Neural progenitor cell (in vitro differentiated cells): ENCODE data around the gene TSHB. TPM values are rescaled to one million over a fixed set of nuclear protein-coding genes. Genes with fewer than 3 reads are reported as not detected.
A peak's percentile ranks its signal among the peaks of the same experiment; 100 is the strongest.

Experiments
- DNase-seq: peaks from one replicate; pipeline ENCODE4 v3.0.0-alpha.2; 2016; ENCODE audit warnings: low spot score
- H2AFZ ChIP-seq: fragments of 200-600 bp; sonication (generic); replicated peaks from 2 replicates; pipeline ENCODE4 v1.6.1; 2016; ENCODE audit warnings: antibody characterized with exemption
- H3F3A ChIP-seq: fragments of 200-600 bp; sonication (generic); 2 replicates; pipeline ENCODE4 v1.6.1; 2016; ENCODE audit warnings: antibody characterized with exemption, low read depth
- H3K27ac ChIP-seq: fragments of 200-600 bp; sonication (generic); 2 replicates; pipeline ENCODE4 v1.5.1; 2016; ENCODE audit warnings: mild to moderate bottlenecking
- H3K27me3 ChIP-seq: fragments of 200-600 bp; sonication (generic); 2 replicates; pipeline ENCODE4 v1.6.1; 2016; ENCODE audit warnings: mild to moderate bottlenecking, moderate library complexity
- H3K36me3 ChIP-seq: fragments of 200-600 bp; sonication (generic); 2 replicates; pipeline ENCODE4 v1.5.1; 2016
- H3K4me1 ChIP-seq: fragments of 200-600 bp; sonication (generic); 2 replicates; pipeline ENCODE4 v1.6.1; 2016; ENCODE audit warnings: mixed run types
- H3K4me2 ChIP-seq: fragments of 200-600 bp; sonication (generic); 2 replicates; pipeline ENCODE4 v1.6.1; 2016
- H3K4me3 ChIP-seq: fragments of 200-600 bp; sonication (generic); 2 replicates; pipeline ENCODE4 v1.5.1; 2016
- H3K79me2 ChIP-seq: fragments of 200-600 bp; sonication (generic); 2 replicates; pipeline ENCODE4 v1.6.1; 2016; ENCODE audit warnings: low read depth
- H3K9ac ChIP-seq: fragments of 200-600 bp; sonication (generic); 2 replicates; pipeline ENCODE4 v1.6.1; 2016
- H3K9me3 ChIP-seq: fragments of 200-600 bp; sonication (generic); 2 replicates; pipeline ENCODE4 v1.5.1; 2016; ENCODE audit warnings: low read depth
- H4K20me1 ChIP-seq: fragments of 200-600 bp; sonication (generic); 2 replicates; pipeline ENCODE4 v1.6.1; 2016; ENCODE audit warnings: low read depth
- H3K27ac Mint-ChIP-seq: 3 replicates; pipeline ENCODE4 v1.8.0; 2021; ENCODE audit warnings: mixed read lengths
- H3K27me3 Mint-ChIP-seq: 2 replicates; pipeline ENCODE4 v1.8.0; 2022; ENCODE audit warnings: low read depth, mild to moderate bottlenecking, inconsistent platforms, moderate library complexity, mixed read lengths; ENCODE audit not compliant: insufficient read depth
- H3K36me3 Mint-ChIP-seq: 3 replicates; pipeline ENCODE4 v1.8.0; 2021; ENCODE audit warnings: mixed read lengths
- H3K4me1 Mint-ChIP-seq: 3 replicates; pipeline ENCODE4 v1.8.0; 2021; ENCODE audit warnings: mixed read lengths
- H3K4me3 Mint-ChIP-seq: 3 replicates; pipeline ENCODE4 v1.8.0; 2021; ENCODE audit warnings: mild to moderate bottlenecking, moderate library complexity, mixed read lengths
- H3K9me3 Mint-ChIP-seq: 3 replicates; pipeline ENCODE4 v1.8.0; 2020; ENCODE audit warnings: mixed read lengths
- EZH2 ChIP-seq: fragments of 200-600 bp; sonication (generic); IDR thresholded peaks from 2 replicates; pipeline ENCODE4 v1.6.1; 2017; ENCODE audit warnings: antibody characterized with exemption, mild to moderate bottlenecking, moderate library complexity
- EZH2phosphoT487 ChIP-seq: fragments of 200-600 bp; sonication (generic); IDR thresholded peaks from 2 replicates; pipeline ENCODE4 v1.6.1; 2017; ENCODE audit warnings: antibody characterized with exemption
- total RNA-seq: library from RNA; depleted of rRNA; stranded (reverse); fragments of >200 nt; gene quantifications from 2 replicates; pipeline ENCODE4 v1.2.3, GENCODE V29; 2015; ENCODE audit warnings: low replicate concordance
- TF ChIP-seq, protein P1 (sequence below): fragments of 200-600 bp; sonication (generic); IDR thresholded peaks from 2 replicates; pipeline ENCODE4 v1.5.1; 2017; ENCODE audit warnings: antibody characterized with exemption, mild to moderate bottlenecking

Gene TSHB
- total RNA-seq, 1 donor from 2014 or later, result not detected

DNA sequence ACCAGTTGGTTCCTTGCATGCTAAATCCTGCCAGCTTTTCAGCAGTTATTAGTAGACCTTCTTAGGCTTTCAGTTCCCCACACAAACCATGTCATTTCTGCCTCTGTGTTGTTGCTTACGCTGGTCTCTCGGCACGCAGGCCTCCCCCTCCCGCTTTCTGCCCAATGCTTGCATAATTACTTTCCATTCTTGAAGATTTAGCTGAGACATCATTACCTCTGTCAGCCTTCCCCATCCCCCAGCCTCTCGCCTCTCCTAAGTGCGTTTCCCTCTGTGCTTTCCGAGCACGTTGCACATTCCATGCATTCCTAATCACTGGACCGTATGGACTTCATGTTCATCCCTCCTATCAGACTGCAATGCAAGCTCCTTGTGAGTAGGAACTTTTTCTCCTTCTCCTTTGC is 26.8 kb downstream of the TSHB start:
- Histone ChIP-seq H3K36me3 (no peaks in the 10 kb centered on the region), H4K20me1 (no peaks in the 10 kb centered on the region), H3K27ac (peak overlapping the region; percentile 31), H3K4me3 (peak overlapping the region; percentile 15), H3K9ac (no peak overlapping the region), H3K4me2 (peak overlapping the region; percentile 55), H3K9me3 (no peaks in the 10 kb centered on the region), H3K27me3 (no peaks in the 10 kb centered on the region), H3F3A (peaks cover 17% of the 10 kb centered on the region), H3K79me2 (no peaks in the 10 kb centered on the region), H2AFZ (no peak overlapping the region), H3K4me1 (peaks cover 34% of the 10 kb centered on the region)
- Mint-ChIP-seq H3K9me3 (no peaks in the 10 kb centered on the region), H3K4me3 (no peak overlapping the region), H3K36me3 (no peaks in the 10 kb centered on the region), H3K4me1 (peaks cover 6% of the 10 kb centered on the region), H3K27ac (no peak overlapping the region), H3K27me3 (no peaks in the 10 kb centered on the region)
- peak; percentile 89 for DNase-seq
- TF ChIP-seq EZH2phosphoT487, result no peak

DNA sequence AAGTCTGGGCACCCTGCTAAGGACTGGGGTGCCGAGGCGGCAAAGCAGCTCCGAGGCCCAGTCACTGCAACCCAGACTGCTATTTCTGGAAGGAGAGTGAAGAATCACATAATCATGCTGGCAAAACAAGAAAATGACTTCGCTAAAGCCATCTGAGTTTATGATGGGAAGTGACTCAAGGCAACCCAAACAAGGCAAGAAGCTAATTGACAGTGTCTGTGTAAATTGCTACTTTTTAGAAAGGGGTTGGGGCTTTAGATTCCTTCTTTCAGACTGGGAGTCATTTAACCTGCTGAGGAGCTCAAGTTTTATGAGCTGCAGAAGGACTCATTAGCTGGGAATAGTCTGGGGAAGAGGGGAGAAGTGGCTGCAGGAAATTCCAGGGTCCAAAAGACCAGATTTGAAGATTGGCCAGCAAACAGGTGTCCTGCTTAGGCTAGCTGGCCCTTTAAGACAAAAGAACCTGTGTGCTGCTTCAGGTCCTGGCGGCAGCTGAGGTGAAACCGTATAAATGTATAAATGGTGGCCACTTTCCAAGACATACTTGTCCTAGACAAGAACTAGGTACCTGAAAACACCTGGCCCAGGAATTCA is 28.1 kb downstream of the TSHB start:
- Mint-ChIP-seq H3K4me1 (peaks cover 6% of the 10 kb centered on the region), H3K27ac (no peak overlapping the region), H3K9me3 (no peaks in the 10 kb centered on the region), H3K36me3 (no peaks in the 10 kb centered on the region), H3K27me3 (no peaks in the 10 kb centered on the region), H3K4me3 (no peak overlapping the region)
- Histone ChIP-seq H4K20me1 (no peaks in the 10 kb centered on the region), H3K27me3 (no peaks in the 10 kb centered on the region), H3K9me3 (no peaks in the 10 kb centered on the region), H3K36me3 (no peaks in the 10 kb centered on the region), H3K4me3 (no peak overlapping the region), H2AFZ (no peak overlapping the region), H3K4me2 (peak overlapping the region; percentile 55), H3K27ac (peak overlapping the region; percentile 10), H3K79me2 (no peaks in the 10 kb centered on the region), H3F3A (peaks cover 17% of the 10 kb centered on the region), H3K4me1 (peaks cover 34% of the 10 kb centered on the region), H3K9ac (no peak overlapping the region)
- no peak for DNase-seq
- no peak for TF ChIP-seq EZH2phosphoT487
- TF ChIP-seq EZH2, result no peak
- TF ChIP-seq, protein P1, sequence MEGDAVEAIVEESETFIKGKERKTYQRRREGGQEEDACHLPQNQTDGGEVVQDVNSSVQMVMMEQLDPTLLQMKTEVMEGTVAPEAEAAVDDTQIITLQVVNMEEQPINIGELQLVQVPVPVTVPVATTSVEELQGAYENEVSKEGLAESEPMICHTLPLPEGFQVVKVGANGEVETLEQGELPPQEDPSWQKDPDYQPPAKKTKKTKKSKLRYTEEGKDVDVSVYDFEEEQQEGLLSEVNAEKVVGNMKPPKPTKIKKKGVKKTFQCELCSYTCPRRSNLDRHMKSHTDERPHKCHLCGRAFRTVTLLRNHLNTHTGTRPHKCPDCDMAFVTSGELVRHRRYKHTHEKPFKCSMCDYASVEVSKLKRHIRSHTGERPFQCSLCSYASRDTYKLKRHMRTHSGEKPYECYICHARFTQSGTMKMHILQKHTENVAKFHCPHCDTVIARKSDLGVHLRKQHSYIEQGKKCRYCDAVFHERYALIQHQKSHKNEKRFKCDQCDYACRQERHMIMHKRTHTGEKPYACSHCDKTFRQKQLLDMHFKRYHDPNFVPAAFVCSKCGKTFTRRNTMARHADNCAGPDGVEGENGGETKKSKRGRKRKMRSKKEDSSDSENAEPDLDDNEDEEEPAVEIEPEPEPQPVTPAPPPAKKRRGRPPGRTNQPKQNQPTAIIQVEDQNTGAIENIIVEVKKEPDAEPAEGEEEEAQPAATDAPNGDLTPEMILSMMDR, result no peak

DNA sequence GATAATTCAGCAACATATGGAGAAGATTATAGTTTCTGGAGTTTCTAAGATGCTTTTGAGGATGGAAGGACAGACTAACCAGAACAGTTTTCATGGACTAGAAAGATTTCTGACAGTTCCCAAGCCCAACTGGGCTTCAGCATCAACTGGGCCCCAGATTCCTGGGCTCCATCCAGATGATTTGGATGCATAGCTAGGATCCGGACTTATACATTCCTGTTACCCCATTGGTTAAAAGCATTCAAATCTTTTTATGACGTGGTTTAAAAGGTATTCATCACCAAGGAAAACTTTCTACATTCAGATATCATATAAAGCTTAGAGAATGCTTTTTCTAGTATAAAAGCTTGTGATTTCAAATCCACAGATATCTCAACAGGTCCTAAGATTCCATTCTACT is 29.7 kb downstream of the TSHB start:
- no peak overlapping the region for H3K27ac Mint-ChIP-seq
- no peak overlapping the region for H3K4me3 Mint-ChIP-seq
- H3K36me3 Mint-ChIP-seq, result no peaks in the 10 kb centered on the region
- Histone ChIP-seq H3K4me1 (peaks cover 34% of the 10 kb centered on the region), H3K36me3 (no peaks in the 10 kb centered on the region), H3K79me2 (no peaks in the 10 kb centered on the region), H3K4me3 (no peak overlapping the region), H3K9me3 (no peaks in the 10 kb centered on the region), H3K27me3 (no peaks in the 10 kb centered on the region), H3K4me2 (no peak overlapping the region), H3K27ac (no peak overlapping the region), H4K20me1 (no peaks in the 10 kb centered on the region), H3K9ac (no peak overlapping the region), H3F3A (peaks cover 17% of the 10 kb centered on the region), H2AFZ (no peak overlapping the region)
- TF ChIP-seq, protein P1, result no peak
- TF ChIP-seq EZH2phosphoT487, result no peak
- TF ChIP-seq EZH2, result no peak
- peaks cover 6% of the 10 kb centered on the region for H3K4me1 Mint-ChIP-seq
- peaks cover 2% of the 10 kb centered on the region for H3K27me3 Mint-ChIP-seq
- DNase-seq, result no peak
- no peaks in the 10 kb centered on the region for H3K9me3 Mint-ChIP-seq

DNA sequence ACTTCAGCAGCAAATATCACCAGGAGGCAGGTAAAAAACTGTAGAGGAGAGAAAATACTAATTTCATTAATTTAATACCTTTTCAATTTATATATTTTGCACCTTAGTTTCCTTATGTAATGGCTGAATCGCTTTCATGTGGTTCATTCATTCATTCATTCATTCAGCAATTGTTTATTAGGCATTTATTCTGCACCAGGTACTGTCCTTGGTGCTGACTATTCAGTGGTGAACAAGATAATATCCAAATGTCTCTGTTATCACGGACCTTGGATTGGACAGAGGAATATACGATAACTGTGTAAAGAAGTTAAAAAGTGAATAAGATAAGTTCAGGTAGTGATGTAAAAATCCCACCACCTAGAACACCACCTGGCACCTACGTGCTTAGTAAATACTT is 30.9 kb downstream of the TSHB start:
- Mint-ChIP-seq H3K27me3 (peaks cover 2% of the 10 kb centered on the region), H3K4me1 (peaks cover 3% of the 10 kb centered on the region), H3K36me3 (no peaks in the 10 kb centered on the region), H3K9me3 (no peaks in the 10 kb centered on the region), H3K27ac (no peak overlapping the region), H3K4me3 (no peak overlapping the region)
- no peak overlapping the region for H2AFZ ChIP-seq
- no peaks in the 10 kb centered on the region for H3K36me3 ChIP-seq
- H3K4me3 ChIP-seq, result no peak overlapping the region
- no peaks in the 10 kb centered on the region for H3K79me2 ChIP-seq
- H4K20me1 ChIP-seq, result no peaks in the 10 kb centered on the region
- no peak overlapping the region for H3K9ac ChIP-seq
- no peaks in the 10 kb centered on the region for H3K27me3 ChIP-seq
- TF ChIP-seq EZH2 (no peak), EZH2phosphoT487 (no peak)
- TF ChIP-seq, protein P1, result no peak
- no peaks in the 10 kb centered on the region for H3K9me3 ChIP-seq
- H3K4me2 ChIP-seq, result no peak overlapping the region
- peaks cover 17% of the 10 kb centered on the region for H3F3A ChIP-seq
- no peak overlapping the region for H3K27ac ChIP-seq
- H3K4me1 ChIP-seq, result peaks cover 28% of the 10 kb centered on the region
- DNase-seq, result no peak
